Measurements from ENCODE around the gene WDR70.
"Not testable (repeated sequence)": the region's sequence is repeated elsewhere in the genome, so short reads cannot be mapped to it uniquely, and the experiment has no call there.

WDR70 gene

GRCh38 chr5:37554938-37555337 lies 175.8 kb downstream of the WDR70 start:
- DNase-seq: no peak
- intact Hi-C loops (cut with DNase I): no loop called here

- intact Hi-C loops (cut with DNase I): no loop called here
- DNase-seq: no peak
Observed at GRCh38 chr5:37557734-37558293, 178.7 kb downstream of the WDR70 start.

- DNase-seq: no peak
Observed at GRCh38 chr5:37565062-37565670, 186.0 kb downstream of the WDR70 start.

DNA sequence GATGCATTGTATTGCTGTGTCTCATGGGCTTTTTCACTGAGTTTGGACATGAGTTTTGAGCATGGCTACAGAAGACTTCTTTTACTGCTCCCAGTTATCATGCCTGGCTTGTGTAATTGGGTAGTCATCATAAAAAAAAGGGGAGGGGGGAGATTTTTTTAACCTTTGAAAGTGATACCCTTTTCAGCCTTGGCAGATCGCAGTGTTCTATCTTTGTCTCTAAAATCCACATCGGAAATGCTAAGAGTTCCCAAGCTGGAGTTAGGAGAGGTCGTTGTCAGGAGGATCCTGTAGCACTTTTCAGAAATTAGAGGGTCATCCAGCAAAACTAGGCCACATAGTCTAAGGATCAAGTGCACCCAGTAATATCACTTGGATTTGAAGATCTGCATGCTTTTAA lies 188.4 kb downstream of the WDR70 start:
- intact Hi-C loops (cut with DNase I): no loop called here
- DNase-seq: no peak

More at GRCh38 chr5:37565062-37565670, 186.0 kb downstream of the WDR70 start:
- intact Hi-C loops (cut with DNase I): no loop called here

GRCh38 chr5:37568018-37568753 lies 189.1 kb downstream of the WDR70 start:
- intact Hi-C loops (cut with DNase I): no loop called here
- peak in 24 of 42 donors; percentile 5 to 69 (median 22) for DNase-seq

GRCh38 chr5:37568893-37569292 lies 189.8 kb downstream of the WDR70 start:
- no peak for DNase-seq
- intact Hi-C loops (cut with DNase I): no loop called here

- no peak for DNase-seq
- intact Hi-C loops (cut with DNase I): no loop called here
Observed at GRCh38 chr5:37569466-37569865, 190.3 kb downstream of the WDR70 start.

GRCh38 chr5:37570597-37570996 lies 191.5 kb downstream of the WDR70 start:
- intact Hi-C loops (cut with DNase I): no loop called here

DNA sequence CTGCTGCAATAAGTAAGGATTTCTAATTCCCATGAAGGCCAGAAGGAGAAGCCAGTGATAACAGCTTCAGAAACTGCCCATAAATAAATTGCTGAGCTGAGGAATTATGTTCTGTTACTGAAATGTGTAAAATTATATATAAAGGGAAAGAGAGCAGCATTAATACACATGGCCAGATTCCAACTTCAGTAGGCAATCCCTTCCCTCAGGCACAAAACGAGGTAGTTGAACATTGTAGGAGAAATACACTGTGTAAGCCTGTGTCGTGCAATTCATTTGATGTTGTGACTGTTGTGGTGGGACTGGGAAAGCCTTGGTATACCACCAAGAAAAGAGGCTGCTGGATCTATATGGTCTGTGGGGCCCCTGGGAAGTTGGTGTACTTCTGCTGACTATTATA lies 192.9 kb downstream of the WDR70 start:
- no peak for DNase-seq
- intact Hi-C loops (cut with DNase I): no loop called here

More at GRCh38 chr5:37570597-37570996, 191.5 kb downstream of the WDR70 start:
- DNase-seq: no peak

- DNase-seq: no peak
- intact Hi-C loops (cut with DNase I): no loop called here
Observed at GRCh38 chr5:37575541-37576489, 196.7 kb downstream of the WDR70 start.

- intact Hi-C loops (cut with DNase I): no loop called here
- DNase-seq: no peak
Observed at GRCh38 chr5:37576552-37576951, 197.4 kb downstream of the WDR70 start.

- no peak for DNase-seq
Observed at GRCh38 chr5:37578176-37578575, 199.1 kb downstream of the WDR70 start.

DNA sequence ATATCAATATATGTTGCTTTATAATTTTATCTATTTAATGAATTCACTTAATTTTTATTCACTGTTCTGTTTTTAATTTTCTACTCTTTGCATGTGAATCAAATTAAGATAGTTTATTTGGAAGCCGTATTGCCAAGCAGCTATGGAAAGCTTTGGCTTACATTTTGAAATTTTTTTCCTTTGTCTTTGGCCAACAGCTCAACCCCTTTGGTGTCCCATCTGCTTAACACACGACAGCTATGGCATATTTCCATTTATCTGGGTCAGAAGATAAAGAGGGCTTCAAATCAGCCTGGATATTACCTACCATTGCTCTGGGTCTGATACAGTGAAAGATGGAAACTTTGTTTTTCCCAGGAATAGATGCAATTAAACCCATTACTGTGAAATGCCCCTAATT lies 201.0 kb downstream of the WDR70 start:
- intact Hi-C loops (cut with DNase I): no loop called here
- DNase-seq: no peak

More at GRCh38 chr5:37578176-37578575, 199.1 kb downstream of the WDR70 start:
- intact Hi-C loops (cut with DNase I): no loop called here

DNA sequence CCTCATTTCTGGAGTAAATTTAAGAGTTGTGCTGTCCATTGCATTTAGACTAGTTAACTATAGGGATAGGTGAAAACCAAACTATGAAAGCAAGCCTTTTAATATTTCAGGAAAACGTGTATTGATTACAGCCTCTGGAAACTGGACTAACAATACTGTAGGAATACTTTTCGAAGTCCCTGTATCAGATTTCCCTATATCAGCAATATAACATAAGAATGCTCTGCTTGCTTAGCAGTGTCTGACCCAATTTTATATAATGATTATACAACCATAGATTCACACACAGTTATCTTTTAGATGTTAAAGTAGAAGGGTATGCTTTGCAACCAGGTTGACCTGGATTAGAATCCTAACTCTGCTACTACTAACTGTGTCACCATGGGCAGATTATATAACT lies 203.1 kb downstream of the WDR70 start:
- DNase-seq: no peak
- intact Hi-C loops (cut with DNase I): no loop called here

- intact Hi-C loops (cut with DNase I); DNase-seq: not testable (repeated sequence)
Observed at GRCh38 chr5:37593292-37593691, 214.2 kb downstream of the WDR70 start.

GRCh38 chr5:37594864-37595263 lies 215.7 kb downstream of the WDR70 start:
- not testable (repeated sequence) for DNase-seq

GRCh38 chr5:37598733-37599132 lies 219.6 kb downstream of the WDR70 start:
- intact Hi-C loops (cut with DNase I): no loop called here
- DNase-seq: no peak

More at GRCh38 chr5:37594864-37595263, 215.7 kb downstream of the WDR70 start:
- intact Hi-C loops (cut with DNase I): not testable (repeated sequence)

DNA sequence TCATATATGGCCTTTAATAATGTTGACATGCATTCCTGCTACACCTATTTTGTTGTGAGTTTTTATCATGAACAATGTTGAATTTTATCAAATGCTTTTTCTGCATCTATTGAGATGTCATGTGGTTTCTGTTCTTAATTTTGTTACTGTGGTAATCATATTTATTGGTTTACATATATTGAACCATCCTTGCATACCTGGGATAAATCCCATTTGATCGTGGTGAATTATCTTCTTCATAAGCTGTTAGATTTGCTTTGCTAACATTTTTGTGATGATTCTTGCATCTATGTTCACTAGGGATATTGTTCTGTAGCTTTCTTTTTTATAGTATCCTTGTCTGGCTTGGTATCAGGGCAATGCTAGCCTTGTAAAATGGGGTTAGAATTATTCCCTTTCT lies 222.0 kb downstream of the WDR70 start:
- intact Hi-C loops (cut with DNase I): no loop called here
- DNase-seq: no peak

GRCh38 chr5:37603072-37603471 lies 224.0 kb downstream of the WDR70 start:
- no peak for DNase-seq
- intact Hi-C loops (cut with DNase I): no loop called here

Measured in head of caudate nucleus (tissue), 42 donors.